OCI-LY3 (cell line): Measurements from ENCODE around the gene SH3GL1.

Source experiments
- EZH2phosphoT487 ChIP-seq: fragments of 200-600 bp; shearing (Covaris generic); IDR thresholded peaks from 2 replicates; pipeline ENCODE4 v1.6.1; 2018; ENCODE audit warnings: antibody characterized with exemption, mixed run types, low read depth
- TF ChIP-seq, protein P1 (sequence below): fragments of 200-600, 300-600 bp; sonication (generic); IDR thresholded peaks from 2 replicates; pipeline ENCODE4 v1.5.1; 2014; ENCODE audit warnings: antibody characterized with exemption, low read length, low read depth

DNA sequence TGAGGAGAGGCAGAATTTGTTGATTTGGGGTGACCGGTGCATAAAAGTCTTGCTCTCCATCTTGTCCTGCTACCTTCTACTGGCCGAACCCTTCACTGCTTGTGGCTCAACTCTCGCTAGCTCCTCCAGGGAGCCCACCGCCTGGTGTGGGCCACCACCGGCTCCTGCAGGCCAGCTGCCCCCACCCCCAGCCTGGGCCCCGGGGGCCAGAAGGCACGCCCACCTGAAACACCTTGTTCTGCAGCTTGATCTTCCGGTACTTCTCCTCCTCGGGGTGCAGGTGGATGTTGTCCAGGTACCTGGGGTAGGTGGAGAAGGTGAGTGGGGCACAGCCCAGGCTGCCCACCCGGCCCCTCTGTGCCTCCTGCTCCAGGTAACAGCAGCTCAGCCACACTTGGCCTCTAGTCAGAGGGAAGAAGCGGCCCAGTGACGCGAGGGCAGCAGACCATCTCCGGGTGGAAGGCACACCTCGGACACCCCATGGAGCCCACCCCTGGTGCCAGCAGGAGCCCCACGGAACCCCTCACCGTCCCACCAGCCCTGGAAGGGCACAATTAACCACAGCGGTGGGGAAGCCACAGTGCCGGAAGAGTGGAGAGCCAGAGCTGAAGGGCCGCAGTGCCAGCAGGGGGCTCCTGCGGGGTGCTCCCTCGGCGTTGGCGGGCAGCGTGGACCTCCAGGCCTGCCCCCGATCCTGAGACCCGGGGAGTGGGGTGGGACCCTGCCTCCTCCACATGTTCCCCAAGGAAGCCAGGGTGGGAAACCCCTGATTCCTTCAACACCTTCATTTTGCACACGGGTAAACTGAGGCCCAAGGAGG is 47.2 kb upstream of the SH3GL1 start:
- TF ChIP-seq, protein P1, sequence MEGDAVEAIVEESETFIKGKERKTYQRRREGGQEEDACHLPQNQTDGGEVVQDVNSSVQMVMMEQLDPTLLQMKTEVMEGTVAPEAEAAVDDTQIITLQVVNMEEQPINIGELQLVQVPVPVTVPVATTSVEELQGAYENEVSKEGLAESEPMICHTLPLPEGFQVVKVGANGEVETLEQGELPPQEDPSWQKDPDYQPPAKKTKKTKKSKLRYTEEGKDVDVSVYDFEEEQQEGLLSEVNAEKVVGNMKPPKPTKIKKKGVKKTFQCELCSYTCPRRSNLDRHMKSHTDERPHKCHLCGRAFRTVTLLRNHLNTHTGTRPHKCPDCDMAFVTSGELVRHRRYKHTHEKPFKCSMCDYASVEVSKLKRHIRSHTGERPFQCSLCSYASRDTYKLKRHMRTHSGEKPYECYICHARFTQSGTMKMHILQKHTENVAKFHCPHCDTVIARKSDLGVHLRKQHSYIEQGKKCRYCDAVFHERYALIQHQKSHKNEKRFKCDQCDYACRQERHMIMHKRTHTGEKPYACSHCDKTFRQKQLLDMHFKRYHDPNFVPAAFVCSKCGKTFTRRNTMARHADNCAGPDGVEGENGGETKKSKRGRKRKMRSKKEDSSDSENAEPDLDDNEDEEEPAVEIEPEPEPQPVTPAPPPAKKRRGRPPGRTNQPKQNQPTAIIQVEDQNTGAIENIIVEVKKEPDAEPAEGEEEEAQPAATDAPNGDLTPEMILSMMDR = no peak
- no peak for TF ChIP-seq EZH2phosphoT487
